Left lung (tissue), 10 donors: ENCODE measurements around the gene BTBD7. TPM values are rescaled to one million over a fixed set of nuclear protein-coding genes. Genes with fewer than 3 reads are reported as not detected.

Experiments used
- ATAC-seq: fragments of 200-7000 bp; cut with Tn5 transposase; one replicate; pipeline ENCODE4 v1.9.1; 2020; ENCODE audit warnings: moderate library complexity
- DNase-seq, 4 donors: peaks; one replicate each; pipeline ENCODE4 v3.0.0-alpha.2; 2013 to 2020
- H3K27ac ChIP-seq, 2 donors: fragments of 200-600 bp; sonication (generic) in 1 of 2; one replicate each; pipeline versions ENCODE4 v1.5.0 to v1.8.0; 2020 to 2021
- H3K27me3 ChIP-seq, 2 donors: fragments of 200-600 bp; sonication (generic) in 1 of 2; one replicate each; pipeline versions ENCODE4 v1.5.0 to v1.8.0; 2020 to 2021
- H3K36me3 ChIP-seq, 2 donors: fragments of 200-600 bp; sonication (generic) in 1 of 2; one replicate each; pipeline versions ENCODE4 v1.5.0 to v1.8.0; 2020 to 2021
- H3K4me1 ChIP-seq, 2 donors: fragments of 200-600 bp; one replicate each; pipeline ENCODE4 v1.8.0; 2021
- H3K4me3 ChIP-seq, 2 donors: fragments of 200-600 bp; sonication (generic) in 1 of 2; one replicate each; pipeline versions ENCODE4 v1.5.0 to v1.8.0; 2020 to 2021; ENCODE audit warnings: mild to moderate bottlenecking in 1 of 2
- H3K9me3 ChIP-seq, 2 donors: fragments of 200-600 bp; sonication (generic) in 1 of 2; one replicate each; pipeline versions ENCODE4 v1.5.0 to v1.8.0; 2020 to 2021
- intact Hi-C, 2 donors: fragments of 100-400 bp; cut with DNase I; formaldehyde crosslinking; loops; one replicate each; pipeline versions ENCODE4 v1.11.2 to v1.14.2; 2022
- polyA plus RNA-seq, 6 donors: library from polyadenylated mRNA; unstranded; fragments of 120-200 nt; gene quantifications; one replicate each; pipeline ENCODE4 v1.2.1, GENCODE V29; 2013; ENCODE audit not compliant: insufficient read length in 6 of 6
- total RNA-seq, 2 donors: library from RNA; stranded (reverse); fragmentation: NEBNext Ultra II Directional; extraction: Animal tissue kit (Norgen Biotek cat#: 25700); gene quantifications; one replicate each; pipeline ENCODE4 v1.2.1, GENCODE V29; 2021
- TF ChIP-seq, protein P1 (sequence below), 2 donors: fragments of 200-600 bp; sonication (generic) in 1 of 2; IDR thresholded peaks; one replicate each; pipeline versions ENCODE4 v1.5.0 to v1.8.0; 2021; ENCODE audit warnings: antibody characterized with exemption in 2 of 2
- donor health status: DM: no; HTN: yes; CAD: no.
- donor health status: DM: no; HTN: no; CAD: no.

The BTBD7 gene
- total and polyA plus RNA-seq, 8 donors = 32.1 to 42.8 (median 38.7) TPM

- intact Hi-C loops = no loop called here
- peaks cover 4 to 95% of the 10 kb centered on the region in 2 donors for H3K36me3 ChIP-seq
- H3K27ac ChIP-seq = no peak overlapping the region
- no peak overlapping the region for H3K4me3 ChIP-seq
- DNase-seq = no peak
- no peaks in the 10 kb centered on the region for H3K4me1 ChIP-seq
- H3K9me3 ChIP-seq = no peaks in the 10 kb centered on the region
- no peaks in the 10 kb centered on the region for H3K27me3 ChIP-seq
- TF ChIP-seq, protein P1, sequence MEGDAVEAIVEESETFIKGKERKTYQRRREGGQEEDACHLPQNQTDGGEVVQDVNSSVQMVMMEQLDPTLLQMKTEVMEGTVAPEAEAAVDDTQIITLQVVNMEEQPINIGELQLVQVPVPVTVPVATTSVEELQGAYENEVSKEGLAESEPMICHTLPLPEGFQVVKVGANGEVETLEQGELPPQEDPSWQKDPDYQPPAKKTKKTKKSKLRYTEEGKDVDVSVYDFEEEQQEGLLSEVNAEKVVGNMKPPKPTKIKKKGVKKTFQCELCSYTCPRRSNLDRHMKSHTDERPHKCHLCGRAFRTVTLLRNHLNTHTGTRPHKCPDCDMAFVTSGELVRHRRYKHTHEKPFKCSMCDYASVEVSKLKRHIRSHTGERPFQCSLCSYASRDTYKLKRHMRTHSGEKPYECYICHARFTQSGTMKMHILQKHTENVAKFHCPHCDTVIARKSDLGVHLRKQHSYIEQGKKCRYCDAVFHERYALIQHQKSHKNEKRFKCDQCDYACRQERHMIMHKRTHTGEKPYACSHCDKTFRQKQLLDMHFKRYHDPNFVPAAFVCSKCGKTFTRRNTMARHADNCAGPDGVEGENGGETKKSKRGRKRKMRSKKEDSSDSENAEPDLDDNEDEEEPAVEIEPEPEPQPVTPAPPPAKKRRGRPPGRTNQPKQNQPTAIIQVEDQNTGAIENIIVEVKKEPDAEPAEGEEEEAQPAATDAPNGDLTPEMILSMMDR (IDR thresholded peaks at IDR 0.05) = no peak
- no peak for ATAC-seq
Observed at GRCh38 chr14:93249128-93249831, 83.6 kb downstream of the BTBD7 start.

GRCh38 chr14:93246534-93246933, 86.3 kb downstream of the BTBD7 start:
- H3K36me3 ChIP-seq = peaks cover 4 to 100% of the 10 kb centered on the region in 2 donors
- H3K4me3 ChIP-seq = no peak overlapping the region
- no peaks in the 10 kb centered on the region for H3K9me3 ChIP-seq
- intact Hi-C loops = no loop called here
- TF ChIP-seq, protein P1 (IDR thresholded peaks at IDR 0.05) = no peak
- H3K27ac ChIP-seq = no peak overlapping the region
- ATAC-seq (no peak), DNase-seq (no peak)
- H3K27me3 ChIP-seq = no peaks in the 10 kb centered on the region
- H3K4me1 ChIP-seq = no peaks in the 10 kb centered on the region

DNA sequence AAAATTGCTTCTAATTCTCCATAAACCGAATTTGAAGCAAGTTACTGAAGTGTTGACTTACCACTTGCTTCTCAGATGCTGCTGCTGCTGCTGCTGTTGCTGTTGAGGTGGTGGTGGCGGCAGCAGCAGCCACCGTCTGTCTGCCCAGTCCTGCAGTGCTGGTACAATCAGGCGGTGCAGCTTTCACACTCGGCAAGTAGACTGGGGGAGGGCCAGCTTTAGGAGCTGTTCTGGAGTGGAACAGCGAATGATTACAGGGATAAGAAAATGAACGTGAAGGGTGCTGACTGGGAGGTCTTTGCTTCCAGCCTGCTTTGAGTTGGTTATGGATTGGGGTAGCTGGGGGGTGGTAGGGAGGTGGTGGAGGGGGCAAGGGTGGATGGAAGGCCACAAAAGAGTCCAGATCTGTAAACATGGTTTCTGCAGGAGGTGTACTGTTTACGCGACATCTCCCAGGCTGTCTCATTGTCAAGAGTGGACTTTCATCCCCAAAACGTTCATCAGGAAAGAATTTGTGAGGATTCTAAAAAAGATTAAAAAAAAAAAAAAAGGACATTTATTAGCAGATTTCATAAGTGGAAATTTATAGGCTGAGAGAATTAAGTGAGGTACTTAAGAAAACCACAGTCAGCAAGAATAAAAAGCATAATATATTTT, 86.9 kb downstream of the BTBD7 start:
- DNase-seq (no peak), ATAC-seq (no peak)
- TF ChIP-seq, protein P1 (IDR thresholded peaks at IDR 0.05) = no peak
- H3K9me3 ChIP-seq = no peaks in the 10 kb centered on the region
- intact Hi-C loops = no loop called here
- H3K27me3 ChIP-seq = no peaks in the 10 kb centered on the region
- H3K36me3 ChIP-seq = peaks cover 0 to 100% of the 10 kb centered on the region in 2 donors
- H3K4me1 ChIP-seq = no peaks in the 10 kb centered on the region
- no peak overlapping the region for H3K4me3 ChIP-seq
- no peak overlapping the region for H3K27ac ChIP-seq

- no peak overlapping the region for H3K27ac ChIP-seq
- H3K36me3 ChIP-seq = peaks cover 0 to 62% of the 10 kb centered on the region in 2 donors
- TF ChIP-seq, protein P1 (IDR thresholded peaks at IDR 0.05) = no peak
- no peak overlapping the region for H3K4me3 ChIP-seq
- intact Hi-C loops = no loop called here
- no peaks in the 10 kb centered on the region for H3K4me1 ChIP-seq
- no peaks in the 10 kb centered on the region for H3K9me3 ChIP-seq
- DNase-seq (no peak), ATAC-seq (no peak)
- no peaks in the 10 kb centered on the region for H3K27me3 ChIP-seq
Observed at GRCh38 chr14:93240678-93241000, 92.2 kb downstream of the BTBD7 start.

GRCh38 chr14:93239869-93240677, 92.8 kb downstream of the BTBD7 start:
- no peak for ATAC-seq
- TF ChIP-seq, protein P1 (IDR thresholded peaks at IDR 0.05) = no peak
- Histone ChIP-seq H3K27me3 (no peaks in the 10 kb centered on the region), H3K27ac (no peak overlapping the region), H3K4me1 (no peaks in the 10 kb centered on the region), H3K9me3 (no peaks in the 10 kb centered on the region), H3K36me3 (peaks cover 0 to 56% of the 10 kb centered on the region in 2 donors), H3K4me3 (no peak overlapping the region)
- no peak for DNase-seq
- intact Hi-C loops = no loop called here
